ENCODE data around the gene MS4A4A. TPM values are rescaled to one million over a fixed set of nuclear protein-coding genes. Genes with fewer than 3 reads are reported as not detected.

The MS4A4A gene
- total and polyA plus RNA-seq, 9 of the 15 experiments (the other 6 are each of a cell fraction or from before 2014, with no cell fraction given), result 0.77 to 41.4 (median 10.1) TPM

DNA sequence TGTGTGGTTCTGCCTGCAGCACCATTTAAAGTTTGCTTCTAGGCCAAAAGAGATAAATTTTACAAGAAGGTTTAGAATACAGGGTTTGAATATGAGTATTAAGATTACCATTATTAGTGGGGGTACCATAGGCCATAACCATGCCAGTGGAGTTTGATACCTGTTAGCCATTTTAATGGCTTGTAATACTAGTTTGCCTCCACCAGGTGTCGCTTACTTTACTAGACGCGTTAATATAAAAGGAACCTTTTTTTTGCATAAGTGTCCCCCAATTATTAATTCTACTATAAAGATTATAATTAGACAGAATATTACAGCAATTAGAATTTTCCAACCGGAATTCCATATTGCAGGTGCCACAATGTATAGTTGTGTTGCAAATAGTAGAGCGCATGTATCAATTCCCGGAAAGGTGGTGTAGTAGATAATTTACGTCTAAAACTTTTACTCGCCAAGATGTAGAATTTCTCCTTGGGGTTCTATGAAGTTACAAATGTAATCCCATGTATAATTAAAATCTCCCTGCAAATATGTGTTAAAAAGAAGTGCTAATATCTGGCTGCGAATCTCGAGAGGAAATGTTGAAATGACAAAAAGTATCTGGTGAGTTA, 62.7 kb downstream of the MS4A4A start (continued):
- TF ChIP-seq ZMIZ1 (IDR thresholded peaks at IDR 0.05; ENCODE audit: low read depth in 2 of 2, low read length in 2 of 2) (no peak), ZNF764 (CRISPR knock-in tag; IDR thresholded peaks at IDR 0.05; ENCODE audit: low read depth) (0 out of 2 replicates have a peak, but pooled peaks have one; percentile 35), SRF (CRISPR knock-in tag; IDR thresholded peaks at IDR 0.05) (no peak), STAG1 (CRISPR knock-in tag; IDR thresholded peaks at IDR 0.05; ENCODE audit: borderline replicate concordance) (no peak), RERE (CRISPR knock-in tag; IDR thresholded peaks at IDR 0.05; ENCODE audit: borderline replicate concordance) (no peak), CHD1 (IDR thresholded peaks at IDR 0.05; ENCODE audit: low read length) (no peak), XRCC4 (IDR thresholded peaks at IDR 0.05; ENCODE audit: extremely low read depth, insufficient read depth, insufficient read length) (no peak)
